Effector memory CD8-positive, alpha-beta T cell (primary cell): Measurements from ENCODE around the gene LIG4.

Experiments used
- ATAC-seq: fragments of 150-1000 bp; cut with Tn5 transposase; replicated peaks from 2 replicates; pipeline ENCODE4 v1.10.0; 2021; ENCODE audit warnings: mild to moderate bottlenecking, moderate library complexity
- DNase-seq, 3 experiments: peaks; one replicate each; pipeline ENCODE4 v3.0.0; 2021
- H3K27ac Mint-ChIP-seq, 2 donors: one replicate each; pipeline ENCODE4 v1.8.0; 2022; ENCODE audit warnings: mild to moderate bottlenecking in 2 of 2, mixed read lengths in 2 of 2, moderate library complexity in 2 of 2
- H3K27me3 Mint-ChIP-seq, 2 donors: one replicate each; pipeline ENCODE4 v1.8.0; 2022; ENCODE audit warnings: mixed read lengths in 2 of 2
- H3K36me3 Mint-ChIP-seq: one replicate; pipeline ENCODE4 v1.8.0; 2022; ENCODE audit warnings: mild to moderate bottlenecking, moderate library complexity, mixed read lengths; ENCODE audit not compliant: insufficient read depth
- H3K4me1 Mint-ChIP-seq, 2 donors: one replicate each; pipeline ENCODE4 v1.8.0; 2022; ENCODE audit warnings: low read depth in 2 of 2, mixed read lengths in 2 of 2
- H3K4me3 Mint-ChIP-seq, 2 donors: one replicate each; pipeline ENCODE4 v1.8.0; 2022; ENCODE audit warnings: mild to moderate bottlenecking in 2 of 2, mixed read lengths in 2 of 2, moderate library complexity in 2 of 2
- H3K9me3 Mint-ChIP-seq, 2 donors: one replicate each; pipeline ENCODE4 v1.8.0; 2022; ENCODE audit warnings: mixed read lengths in 2 of 2

The LIG4 gene

DNA sequence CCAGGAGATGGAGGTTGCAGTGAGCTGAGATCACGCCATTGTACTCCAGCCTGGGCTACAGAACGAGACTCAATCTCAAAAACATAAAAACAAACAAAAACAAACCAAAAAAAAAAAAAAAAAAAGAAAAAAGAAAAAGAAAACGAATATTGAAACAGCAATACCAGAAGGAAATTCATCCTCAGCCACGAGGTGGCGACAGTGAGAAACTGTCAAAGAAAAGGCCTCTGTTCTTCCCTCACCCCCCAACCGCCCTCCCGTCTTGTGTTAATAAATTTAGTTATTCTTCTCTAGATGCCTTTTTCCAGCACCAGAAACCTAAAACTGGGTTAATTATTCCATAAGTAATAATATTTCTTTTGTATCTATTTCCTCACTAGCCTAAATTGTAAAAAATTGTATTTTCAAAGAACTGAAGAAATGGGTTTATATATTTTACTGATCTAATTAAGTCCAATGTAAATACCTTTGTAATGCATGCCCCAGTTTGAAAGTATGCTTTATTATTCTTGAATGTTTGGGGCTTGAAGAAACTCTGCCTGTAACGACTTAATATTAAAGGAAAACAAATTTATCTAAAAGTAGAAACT, 38.6 kb downstream of the LIG4 start:
- Mint-ChIP-seq H3K36me3 (no peaks in the 10 kb centered on the region), H3K4me3 (no peak overlapping the region), H3K27ac (no peak overlapping the region), H3K9me3 (peaks cover 0 to 2% of the 10 kb centered on the region in 2 donors), H3K4me1 (no peaks in the 10 kb centered on the region), H3K27me3 (peaks cover 15 to 16% of the 10 kb centered on the region in 2 donors)
- DNase-seq (peak; percentile 35 to 40 (median 39)), ATAC-seq (peak; percentile 40)

GRCh38 chr13:108168929-108169328, 46.4 kb downstream of the LIG4 start:
- H3K4me1 Mint-ChIP-seq, result peaks cover 0 to 1% of the 10 kb centered on the region in 2 donors
- ATAC-seq (no peak), DNase-seq (no peak)
- H3K27me3 Mint-ChIP-seq, result peaks cover 31 to 57% of the 10 kb centered on the region in 2 donors
- H3K36me3 Mint-ChIP-seq, result no peaks in the 10 kb centered on the region
- peaks cover 5 to 30% of the 10 kb centered on the region in 2 donors for H3K9me3 Mint-ChIP-seq
- H3K27ac Mint-ChIP-seq, result no peak overlapping the region
- H3K4me3 Mint-ChIP-seq, result no peak overlapping the region

DNA sequence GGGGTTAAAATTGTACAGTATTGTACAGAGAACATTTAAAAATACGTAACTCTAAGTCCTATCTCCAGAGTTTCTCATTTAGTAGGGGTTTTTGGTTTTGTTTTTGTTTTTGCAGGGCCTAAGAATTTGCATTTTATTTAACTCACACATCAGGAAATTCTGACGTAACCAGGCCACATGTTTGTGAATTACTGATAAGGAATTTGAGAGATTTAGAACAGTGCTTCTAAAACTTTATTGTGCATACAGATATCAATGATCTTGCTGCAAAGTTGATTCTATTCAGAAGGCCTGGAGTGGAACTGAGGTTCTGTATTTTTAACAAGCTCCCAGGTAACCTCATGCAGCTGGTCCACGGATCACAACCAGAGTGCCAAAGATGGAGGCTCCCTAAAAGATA, 49.3 kb downstream of the LIG4 start:
- no peak overlapping the region for H3K27ac Mint-ChIP-seq
- H3K9me3 Mint-ChIP-seq, result peaks cover 0 to 20% of the 10 kb centered on the region in 2 donors
- H3K4me1 Mint-ChIP-seq, result peaks cover 0 to 1% of the 10 kb centered on the region in 2 donors
- peaks cover 17 to 38% of the 10 kb centered on the region in 2 donors for H3K27me3 Mint-ChIP-seq
- no peak for DNase-seq
- no peaks in the 10 kb centered on the region for H3K36me3 Mint-ChIP-seq
- no peak overlapping the region for H3K4me3 Mint-ChIP-seq
- no peak for ATAC-seq

DNA sequence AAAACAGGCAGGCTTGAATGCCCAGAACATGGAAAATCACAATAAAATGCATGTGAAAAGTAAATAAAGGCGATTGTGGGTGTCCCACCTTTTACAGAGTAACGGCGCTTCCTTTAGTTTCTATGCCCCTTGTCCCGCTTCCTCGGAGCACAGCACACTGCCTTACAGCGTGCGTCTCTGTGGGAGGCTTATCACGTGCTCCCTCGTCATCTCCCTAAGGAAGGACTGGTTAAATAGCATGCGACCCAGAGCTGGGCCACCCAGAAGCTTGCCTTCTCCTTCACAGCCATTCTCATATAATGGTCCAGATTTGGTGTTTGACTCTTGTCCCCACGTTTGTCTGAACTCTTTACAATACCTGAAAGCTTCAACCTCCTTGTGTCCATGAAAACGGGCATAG, 56.6 kb downstream of the LIG4 start:
- no peak for ATAC-seq

More for the DNA sequence above, 56.6 kb downstream of the LIG4 start:
- H3K4me3 Mint-ChIP-seq, result no peak overlapping the region
- H3K4me1 Mint-ChIP-seq, result no peaks in the 10 kb centered on the region
- no peaks in the 10 kb centered on the region for H3K36me3 Mint-ChIP-seq
- no peak overlapping the region for H3K27ac Mint-ChIP-seq
- peaks cover 13 to 17% of the 10 kb centered on the region in 2 donors for H3K27me3 Mint-ChIP-seq
- H3K9me3 Mint-ChIP-seq, result no peaks in the 10 kb centered on the region
- no peak for DNase-seq
